Raji (cell line): Measurements from ENCODE around the gene KRTAP3-3.

Experiments
- POLR2A ChIP-seq: IDR thresholded peaks from 2 replicates; pipeline ENCODE4 v1.6.1; 2011; ENCODE audit warnings: low read depth, low read length, control low read depth; ENCODE audit not compliant: insufficient read depth

The KRTAP3-3 gene

DNA sequence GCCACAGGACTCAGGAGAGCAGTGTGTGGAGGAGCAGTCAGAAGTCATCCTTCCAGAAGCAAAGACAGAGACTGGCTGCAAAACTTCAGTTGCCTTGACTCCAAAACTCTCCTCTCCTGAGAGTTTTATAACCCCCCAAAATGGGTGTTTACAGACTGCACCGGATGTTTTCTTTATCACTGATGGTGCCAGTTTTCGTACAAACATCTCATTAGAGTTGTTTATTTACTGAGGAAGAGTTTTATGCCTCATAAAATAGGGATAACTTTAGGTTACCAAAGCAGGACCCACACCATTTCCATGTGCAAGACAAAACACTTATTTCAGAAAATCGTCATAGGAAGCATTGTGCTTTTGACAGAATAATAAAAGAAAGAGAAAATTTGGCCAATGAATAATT is 9.7 kb downstream of the KRTAP3-3 start, which contains the start of gene KRT40:
KRT40 (minus strand) TSS at position 101 of the 400 bp plus-strand sequence; CDS start at position 48, 53 bp downstream.
- no peak for TF ChIP-seq POLR2A

DNA sequence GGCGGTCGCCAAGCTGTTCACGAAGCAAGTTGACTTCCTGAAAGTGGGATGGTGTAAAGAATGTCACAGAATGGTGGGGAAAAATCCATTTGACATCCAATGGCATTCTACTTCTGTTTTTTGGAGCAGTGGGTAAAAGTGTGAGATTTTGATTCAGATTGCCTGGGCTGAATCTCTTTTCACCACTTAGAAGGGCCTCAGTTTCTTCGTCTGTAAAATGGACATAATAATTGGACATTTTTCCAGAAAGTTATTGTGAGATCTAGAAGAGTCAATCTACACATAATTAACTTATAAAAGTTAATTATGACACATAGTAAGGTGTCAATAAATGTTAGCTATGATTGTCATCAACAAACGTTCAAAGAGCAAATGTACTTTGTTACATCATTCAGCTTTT is 12.8 kb downstream of the KRTAP3-3 start:
- no peak for TF ChIP-seq POLR2A

DNA sequence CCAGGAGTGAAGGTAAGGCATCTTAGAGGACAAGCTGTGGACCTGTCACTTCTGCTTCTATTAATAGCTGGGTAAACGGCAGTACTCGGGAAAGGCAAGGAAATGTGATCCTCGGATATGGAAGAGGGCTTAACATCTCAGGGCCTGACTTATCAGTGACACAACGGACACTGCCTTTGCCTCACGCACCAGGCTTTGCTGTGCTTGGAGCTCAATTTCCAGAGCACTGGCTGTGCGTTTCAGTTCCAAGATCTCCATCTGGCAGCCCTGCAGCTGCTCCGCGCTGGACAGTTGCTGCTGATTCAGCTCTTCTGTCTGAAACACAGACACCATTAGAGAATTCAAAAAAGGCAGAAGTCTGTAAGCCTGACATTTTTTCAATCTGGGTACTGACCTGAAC is 13.4 kb downstream of the KRTAP3-3 start:
- TF ChIP-seq POLR2A: no peak

DNA sequence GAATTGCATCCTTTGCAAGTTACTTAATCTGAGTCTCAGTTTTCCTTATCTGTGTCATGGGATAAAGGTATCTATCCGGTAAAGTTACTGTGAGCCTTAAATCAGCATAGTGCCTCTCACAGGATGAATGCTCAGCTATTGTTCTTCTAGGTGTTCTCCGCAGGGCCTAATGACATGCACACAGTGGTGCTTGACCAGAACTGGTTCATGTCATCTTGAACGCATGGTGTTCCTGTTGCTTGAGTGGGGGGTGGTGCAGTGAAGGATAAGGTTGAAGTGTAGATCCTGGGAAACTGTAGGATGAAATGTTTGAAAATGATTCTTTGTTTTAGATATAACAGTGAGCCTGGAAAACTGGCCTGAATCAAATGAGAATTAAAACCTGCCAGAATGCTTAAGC is 13.8 kb downstream of the KRTAP3-3 start:
- no peak for TF ChIP-seq POLR2A

DNA sequence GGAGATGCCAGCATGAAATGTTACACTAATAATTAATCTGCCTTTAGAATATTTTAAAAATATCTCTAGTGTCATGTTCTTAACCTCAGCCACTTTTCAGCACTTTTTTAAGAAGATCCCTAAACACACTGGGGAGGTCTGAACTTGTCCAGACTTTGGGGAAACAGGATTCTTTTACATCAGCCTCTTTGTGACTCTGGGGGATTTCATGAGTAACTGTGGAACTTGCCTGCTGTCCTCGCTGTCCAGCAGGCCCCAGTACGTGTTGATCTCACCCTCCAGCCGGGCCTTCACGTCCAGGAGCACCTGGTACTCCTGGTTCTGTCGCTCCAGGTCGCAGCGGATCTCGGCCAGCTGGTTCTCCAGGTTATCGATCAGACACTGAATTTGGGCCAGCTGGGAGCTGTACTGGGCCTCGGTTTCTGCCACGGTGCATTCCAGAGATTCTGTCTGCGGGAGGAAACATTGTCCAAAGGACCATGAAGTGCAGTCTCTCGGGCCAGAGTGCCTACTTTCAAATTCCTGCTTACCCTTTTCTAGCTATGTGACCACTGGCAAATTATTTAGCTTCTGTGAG is 15.3 kb downstream of the KRTAP3-3 start:
- no peak for TF ChIP-seq POLR2A

DNA sequence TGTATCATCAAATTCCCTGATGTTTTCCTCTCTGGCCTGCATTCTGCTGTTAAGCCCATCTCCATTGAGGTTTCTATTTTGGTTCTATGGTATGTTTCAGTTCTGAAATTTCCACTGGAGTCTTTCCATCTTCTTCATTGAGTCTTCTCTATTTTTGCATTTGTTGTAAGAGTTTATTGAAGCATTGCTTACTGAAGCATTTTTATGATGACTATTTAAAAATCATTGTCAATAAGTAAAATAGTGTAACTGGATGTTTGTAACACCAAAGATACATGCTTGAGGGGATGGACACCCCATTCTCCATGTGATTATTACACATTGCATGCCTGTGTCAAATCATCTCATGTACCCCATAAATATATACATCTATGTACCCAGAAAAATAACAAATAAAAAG is 18.4 kb downstream of the KRTAP3-3 start:
- TF ChIP-seq POLR2A: no peak

DNA sequence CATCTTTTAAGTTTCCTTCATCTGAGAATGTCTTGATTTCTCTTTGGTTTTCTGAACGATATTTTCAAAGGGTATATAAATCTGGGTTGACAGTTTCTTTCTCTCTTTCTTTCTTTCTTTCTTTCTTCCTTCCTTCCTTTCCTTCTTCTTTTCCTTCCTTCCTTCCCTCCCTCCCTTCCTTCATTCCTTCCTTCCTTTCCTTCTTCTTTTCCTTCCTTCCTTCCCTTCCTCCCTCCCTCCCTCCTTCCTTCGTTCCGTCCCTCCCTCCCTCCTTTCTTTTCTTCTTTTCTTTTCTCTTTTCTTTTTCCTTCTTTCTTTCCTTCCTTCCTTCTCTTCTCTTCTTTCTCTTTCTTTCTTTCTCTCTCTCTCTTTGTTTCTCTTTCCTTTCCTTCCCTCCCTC is 19.6 kb downstream of the KRTAP3-3 start:
- no peak for TF ChIP-seq POLR2A

DNA sequence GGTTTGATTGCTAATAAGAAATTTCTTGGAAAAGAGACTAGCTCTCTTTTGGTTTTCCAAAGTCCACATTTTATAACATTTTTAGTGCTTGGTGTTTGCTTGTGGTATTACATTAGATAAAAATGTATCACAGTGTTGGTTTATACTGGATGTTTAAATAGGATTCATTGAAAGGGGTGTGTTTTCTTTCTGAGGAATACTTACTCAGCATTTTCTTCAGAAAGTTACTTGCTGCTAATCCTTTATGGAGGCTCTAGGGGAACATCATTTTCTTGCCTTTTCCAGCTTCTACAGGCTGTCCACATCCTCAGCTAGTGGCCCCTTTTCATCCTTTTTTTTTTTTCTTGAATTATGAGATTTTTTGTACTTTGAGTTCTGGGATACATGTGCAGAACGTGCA is 26.4 kb downstream of the KRTAP3-3 start:
- no peak for TF ChIP-seq POLR2A

DNA sequence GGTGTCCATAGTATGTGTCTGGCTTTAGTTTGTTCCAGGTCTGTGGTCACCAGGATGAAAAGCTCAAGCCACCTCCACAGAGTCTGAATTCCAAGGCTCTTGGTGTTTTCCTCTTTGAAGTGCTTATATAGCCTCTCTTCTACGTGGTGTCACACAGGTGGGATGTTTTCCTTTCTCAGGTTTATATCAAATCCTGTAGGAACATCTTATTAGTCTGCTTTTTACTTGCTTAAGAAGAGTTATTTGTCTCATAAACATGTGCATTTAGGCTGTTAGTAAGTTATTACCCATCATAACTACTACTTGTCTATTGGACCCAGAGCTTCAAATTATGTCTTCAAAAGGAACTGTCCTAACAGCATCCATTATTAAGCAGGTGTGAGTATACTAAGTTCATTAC is 27.1 kb downstream of the KRTAP3-3 start, which contains the start of gene KRT39:
KRT39 (minus strand) TSS at position 101 of the 400 bp plus-strand sequence; CDS start at position 9, 92 bp downstream.
- no peak for TF ChIP-seq POLR2A

DNA sequence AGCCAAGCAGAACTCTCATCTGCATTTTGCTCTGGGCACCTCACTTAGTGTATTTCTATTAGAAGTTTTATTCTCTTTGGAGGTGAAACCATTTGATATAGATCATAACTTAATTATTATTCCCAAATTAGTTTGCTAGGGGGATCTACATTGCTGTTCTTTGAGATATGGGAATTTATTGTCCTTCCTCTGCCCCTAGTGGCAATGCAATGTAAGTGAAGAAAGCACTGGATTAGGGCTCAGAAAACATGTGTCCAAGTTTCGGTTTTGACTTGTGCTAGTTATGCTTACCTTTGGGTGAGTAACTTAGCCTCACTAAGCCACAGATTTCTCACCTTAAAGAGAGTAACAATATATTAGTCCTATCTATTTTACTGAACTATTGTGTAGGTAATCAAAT is 30.1 kb downstream of the KRTAP3-3 start:
- no peak for TF ChIP-seq POLR2A

DNA sequence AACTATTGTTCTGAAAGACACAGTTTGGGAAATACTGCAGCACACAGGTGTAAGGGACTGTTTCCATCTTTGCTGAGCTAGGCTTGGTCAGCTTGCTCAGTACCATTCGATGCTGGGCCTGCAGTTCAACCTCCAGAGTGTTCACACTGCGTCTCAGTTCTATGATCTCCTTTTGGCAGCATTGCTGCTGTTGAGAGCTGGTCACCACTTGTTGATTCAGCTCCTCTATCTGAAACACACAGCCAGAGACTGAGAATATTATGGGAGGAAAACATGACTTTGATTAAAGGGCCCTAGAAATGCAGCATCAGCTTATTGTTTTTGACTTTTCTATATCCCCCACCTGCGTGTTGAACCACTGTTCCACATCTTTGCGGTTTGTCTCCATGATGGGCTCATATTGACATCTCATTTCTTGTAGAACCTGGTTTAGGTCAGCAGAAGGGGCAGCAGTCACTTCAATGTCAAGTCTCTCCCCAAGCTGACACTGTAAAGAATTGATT is 31.9 kb downstream of the KRTAP3-3 start:
- TF ChIP-seq POLR2A: no peak

DNA sequence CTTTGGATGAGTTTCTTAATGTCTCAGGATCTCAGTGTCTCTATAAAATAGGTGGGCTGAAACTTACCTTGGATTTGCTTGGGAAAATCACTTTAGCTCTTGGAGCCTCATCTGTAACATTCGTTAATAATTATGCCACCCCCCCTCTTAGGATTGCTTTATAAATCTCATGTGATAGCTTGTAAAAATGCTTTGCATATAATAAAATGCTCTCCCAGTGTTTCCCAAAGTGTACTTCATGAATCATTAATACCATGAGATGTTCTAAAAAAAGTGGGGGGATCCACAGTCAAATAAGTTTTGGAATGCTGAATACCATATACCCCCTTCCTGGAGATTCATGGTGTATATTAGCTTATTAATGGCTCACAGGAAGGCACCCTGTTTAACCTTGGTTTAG is 32.4 kb downstream of the KRTAP3-3 start:
- TF ChIP-seq POLR2A: no peak

DNA sequence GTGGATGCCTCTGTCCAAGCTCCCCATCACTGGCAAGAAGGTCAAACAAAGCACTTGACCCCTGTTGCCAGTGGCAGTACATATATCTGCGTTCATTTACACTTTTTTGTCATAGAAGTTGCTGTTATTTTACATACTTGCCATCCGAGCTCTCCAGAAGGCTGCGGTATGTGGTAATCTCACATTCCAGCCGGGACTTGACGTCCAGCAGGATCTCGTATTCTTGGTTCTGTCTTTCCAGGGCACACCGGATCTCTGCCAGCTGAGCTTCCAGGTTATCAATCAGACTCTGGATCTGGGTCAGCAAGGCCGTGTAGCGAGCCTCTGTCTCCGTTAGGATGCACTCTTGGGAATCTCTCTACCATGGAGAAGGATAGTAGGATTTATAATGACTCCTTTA is 33.8 kb downstream of the KRTAP3-3 start:
- TF ChIP-seq POLR2A: no peak

DNA sequence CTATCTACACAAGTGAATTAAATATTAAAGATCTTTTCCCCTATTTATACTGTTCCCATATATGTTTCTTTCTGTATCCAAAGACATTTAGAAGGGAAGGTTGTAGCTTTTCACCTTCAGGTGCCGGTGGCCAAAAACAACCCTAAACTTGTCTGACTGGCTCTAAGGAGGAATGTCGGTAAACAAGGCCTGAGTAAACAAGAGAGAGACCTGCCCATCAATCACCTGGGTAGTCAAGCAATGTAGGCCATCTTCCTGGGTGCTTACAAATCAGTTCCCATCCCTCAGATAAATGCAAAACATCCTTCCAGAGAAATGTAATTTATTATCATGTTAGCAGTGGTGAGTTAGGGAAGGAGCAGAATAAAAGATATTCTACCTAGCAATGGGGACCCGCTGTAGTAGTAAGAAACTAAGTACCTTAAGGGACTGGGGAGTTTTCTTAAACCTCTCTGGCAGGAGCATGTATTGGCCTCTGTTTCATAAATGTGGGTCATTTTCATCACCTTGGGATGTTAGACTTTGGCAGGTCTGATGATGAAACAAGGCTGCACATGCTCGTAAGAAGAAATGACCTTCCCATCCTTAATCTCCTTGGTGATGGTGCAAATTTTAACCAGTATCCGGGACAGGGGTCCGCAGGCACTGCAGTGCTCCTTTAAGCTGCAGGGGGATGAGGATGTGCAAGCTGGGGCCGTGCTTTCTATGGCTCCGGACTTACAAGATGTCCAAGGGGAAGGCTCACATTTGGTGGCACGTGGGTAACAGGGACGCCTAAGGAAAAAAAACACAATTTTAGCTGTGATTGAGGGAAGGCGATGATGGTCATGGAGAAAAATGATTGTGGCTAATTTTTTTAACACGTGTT is 35.6 kb downstream of the KRTAP3-3 start:
- TF ChIP-seq POLR2A: no peak

DNA sequence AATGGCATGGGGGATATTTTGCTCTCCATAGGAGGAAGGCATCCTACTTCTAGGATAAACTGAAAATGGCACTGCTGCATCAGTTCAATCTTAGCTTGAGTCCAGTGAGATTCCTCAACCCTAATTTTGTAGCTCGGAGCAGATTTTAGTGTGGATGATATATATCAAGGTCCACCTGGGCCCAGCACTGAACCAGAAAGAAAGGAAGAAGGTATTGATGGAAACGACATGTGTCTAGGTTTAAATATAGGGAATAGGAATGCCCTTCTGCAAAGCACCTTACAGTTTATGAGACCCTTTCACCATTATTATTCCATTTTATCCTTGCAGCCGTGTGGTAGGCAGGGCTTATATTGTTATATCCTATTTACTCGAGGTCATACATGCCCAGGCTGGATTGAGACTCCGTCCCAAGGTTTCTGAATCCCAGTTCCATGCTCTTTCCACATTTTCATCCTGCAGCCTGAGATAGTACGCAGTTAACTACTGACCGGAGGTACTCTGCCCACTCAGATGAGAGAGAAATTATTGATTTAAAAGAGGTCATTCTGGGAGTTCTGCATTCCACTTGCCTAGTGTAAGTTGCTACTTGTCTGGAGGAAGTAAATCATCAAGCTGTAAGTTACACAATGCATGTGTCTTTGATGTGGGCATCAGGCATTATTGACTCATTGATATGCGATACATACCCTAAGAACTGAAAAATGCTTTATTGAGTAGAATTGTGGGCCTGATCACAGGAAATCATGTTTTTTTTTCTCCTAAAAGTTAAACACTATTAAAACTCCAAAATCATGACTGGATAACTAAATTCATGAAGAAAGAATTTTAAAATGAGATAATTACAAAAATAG is 37.3 kb downstream of the KRTAP3-3 start:
- TF ChIP-seq POLR2A: no peak
